ENCODE data around the gene SORCS2.

DNA sequence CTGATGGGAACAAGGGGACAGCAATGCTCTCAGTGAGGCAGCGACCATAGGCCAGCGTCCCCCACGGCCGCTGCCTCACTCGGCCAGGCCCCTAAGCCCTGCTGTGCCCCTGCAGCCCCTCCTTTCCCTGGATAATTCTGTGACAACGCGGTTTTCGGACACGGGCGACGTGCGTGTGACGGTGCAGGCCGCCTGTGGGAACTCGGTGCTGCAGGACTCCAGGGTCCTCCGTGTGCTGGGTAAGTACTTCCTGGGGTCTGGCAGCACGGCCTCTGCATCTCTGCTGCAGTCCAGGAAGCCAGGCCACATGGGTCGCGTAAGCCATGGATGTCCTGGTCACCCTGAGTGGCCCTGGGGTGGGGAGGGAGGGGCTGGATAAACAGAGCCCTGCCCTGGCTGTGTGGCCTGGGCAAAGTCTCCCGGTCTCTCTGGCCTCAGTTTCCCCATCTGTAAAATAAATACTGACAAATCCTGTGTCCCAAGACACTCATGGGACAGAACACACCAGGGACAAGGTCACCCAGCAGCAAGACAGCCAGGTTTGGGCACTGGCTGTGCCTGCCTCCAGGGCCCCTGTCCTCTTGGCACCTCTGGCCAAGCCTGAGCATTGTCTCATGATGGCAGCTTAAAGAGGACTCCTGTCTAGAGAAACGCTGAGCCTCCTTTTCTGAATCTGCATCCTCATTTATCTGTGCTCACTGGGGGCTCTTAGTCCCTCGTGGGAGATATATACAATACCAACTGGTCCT is 534.5 kb downstream of the SORCS2 start:
- TF ChIP-seq, protein P1, sequence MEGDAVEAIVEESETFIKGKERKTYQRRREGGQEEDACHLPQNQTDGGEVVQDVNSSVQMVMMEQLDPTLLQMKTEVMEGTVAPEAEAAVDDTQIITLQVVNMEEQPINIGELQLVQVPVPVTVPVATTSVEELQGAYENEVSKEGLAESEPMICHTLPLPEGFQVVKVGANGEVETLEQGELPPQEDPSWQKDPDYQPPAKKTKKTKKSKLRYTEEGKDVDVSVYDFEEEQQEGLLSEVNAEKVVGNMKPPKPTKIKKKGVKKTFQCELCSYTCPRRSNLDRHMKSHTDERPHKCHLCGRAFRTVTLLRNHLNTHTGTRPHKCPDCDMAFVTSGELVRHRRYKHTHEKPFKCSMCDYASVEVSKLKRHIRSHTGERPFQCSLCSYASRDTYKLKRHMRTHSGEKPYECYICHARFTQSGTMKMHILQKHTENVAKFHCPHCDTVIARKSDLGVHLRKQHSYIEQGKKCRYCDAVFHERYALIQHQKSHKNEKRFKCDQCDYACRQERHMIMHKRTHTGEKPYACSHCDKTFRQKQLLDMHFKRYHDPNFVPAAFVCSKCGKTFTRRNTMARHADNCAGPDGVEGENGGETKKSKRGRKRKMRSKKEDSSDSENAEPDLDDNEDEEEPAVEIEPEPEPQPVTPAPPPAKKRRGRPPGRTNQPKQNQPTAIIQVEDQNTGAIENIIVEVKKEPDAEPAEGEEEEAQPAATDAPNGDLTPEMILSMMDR (IDR thresholded peaks at IDR 0.05; ENCODE audit: poor library complexity, severe bottlenecking): no peak
- TF ChIP-seq, protein P2, sequence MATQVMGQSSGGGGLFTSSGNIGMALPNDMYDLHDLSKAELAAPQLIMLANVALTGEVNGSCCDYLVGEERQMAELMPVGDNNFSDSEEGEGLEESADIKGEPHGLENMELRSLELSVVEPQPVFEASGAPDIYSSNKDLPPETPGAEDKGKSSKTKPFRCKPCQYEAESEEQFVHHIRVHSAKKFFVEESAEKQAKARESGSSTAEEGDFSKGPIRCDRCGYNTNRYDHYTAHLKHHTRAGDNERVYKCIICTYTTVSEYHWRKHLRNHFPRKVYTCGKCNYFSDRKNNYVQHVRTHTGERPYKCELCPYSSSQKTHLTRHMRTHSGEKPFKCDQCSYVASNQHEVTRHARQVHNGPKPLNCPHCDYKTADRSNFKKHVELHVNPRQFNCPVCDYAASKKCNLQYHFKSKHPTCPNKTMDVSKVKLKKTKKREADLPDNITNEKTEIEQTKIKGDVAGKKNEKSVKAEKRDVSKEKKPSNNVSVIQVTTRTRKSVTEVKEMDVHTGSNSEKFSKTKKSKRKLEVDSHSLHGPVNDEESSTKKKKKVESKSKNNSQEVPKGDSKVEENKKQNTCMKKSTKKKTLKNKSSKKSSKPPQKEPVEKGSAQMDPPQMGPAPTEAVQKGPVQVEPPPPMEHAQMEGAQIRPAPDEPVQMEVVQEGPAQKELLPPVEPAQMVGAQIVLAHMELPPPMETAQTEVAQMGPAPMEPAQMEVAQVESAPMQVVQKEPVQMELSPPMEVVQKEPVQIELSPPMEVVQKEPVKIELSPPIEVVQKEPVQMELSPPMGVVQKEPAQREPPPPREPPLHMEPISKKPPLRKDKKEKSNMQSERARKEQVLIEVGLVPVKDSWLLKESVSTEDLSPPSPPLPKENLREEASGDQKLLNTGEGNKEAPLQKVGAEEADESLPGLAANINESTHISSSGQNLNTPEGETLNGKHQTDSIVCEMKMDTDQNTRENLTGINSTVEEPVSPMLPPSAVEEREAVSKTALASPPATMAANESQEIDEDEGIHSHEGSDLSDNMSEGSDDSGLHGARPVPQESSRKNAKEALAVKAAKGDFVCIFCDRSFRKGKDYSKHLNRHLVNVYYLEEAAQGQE (IDR thresholded peaks at IDR 0.05; ENCODE audit: borderline replicate concordance): no peak
- TF ChIP-seq SMC3 (conservative IDR thresholded peaks at IDR 0.05; ENCODE audit: poor library complexity) (no peak), POLR2AphosphoS5 (IDR thresholded peaks at IDR 0.05) (no peak), EZH2 (IDR thresholded peaks at IDR 0.05; ENCODE audit: borderline replicate concordance, insufficient read depth, low read length, poor library complexity, severe bottlenecking) (no peak), TAF1 (IDR thresholded peaks at IDR 0.05; ENCODE audit: low read depth) (no peak)

All from neural cell (in vitro differentiated cells).